PFSK-1 (cell line): ENCODE results near the gene PLXDC2.

ENCODE experiments used
- POLR2AphosphoS5 ChIP-seq: IDR thresholded peaks from 2 replicates; pipeline ENCODE4 v1.6.1; 2012; ENCODE audit warnings: low read depth, mild to moderate bottlenecking, control low read depth, low read length, moderate library complexity
- SIN3A ChIP-seq: IDR thresholded peaks from 2 replicates; pipeline ENCODE4 v1.6.1; 2012; ENCODE audit warnings: mild to moderate bottlenecking, low read length, moderate library complexity, borderline replicate concordance; ENCODE audit not compliant: insufficient read depth
- TAF1 ChIP-seq: IDR thresholded peaks from 2 replicates; pipeline ENCODE4 v1.6.1; 2012; ENCODE audit warnings: low read length, control low read depth, borderline replicate concordance; ENCODE audit not compliant: insufficient read depth

DNA sequence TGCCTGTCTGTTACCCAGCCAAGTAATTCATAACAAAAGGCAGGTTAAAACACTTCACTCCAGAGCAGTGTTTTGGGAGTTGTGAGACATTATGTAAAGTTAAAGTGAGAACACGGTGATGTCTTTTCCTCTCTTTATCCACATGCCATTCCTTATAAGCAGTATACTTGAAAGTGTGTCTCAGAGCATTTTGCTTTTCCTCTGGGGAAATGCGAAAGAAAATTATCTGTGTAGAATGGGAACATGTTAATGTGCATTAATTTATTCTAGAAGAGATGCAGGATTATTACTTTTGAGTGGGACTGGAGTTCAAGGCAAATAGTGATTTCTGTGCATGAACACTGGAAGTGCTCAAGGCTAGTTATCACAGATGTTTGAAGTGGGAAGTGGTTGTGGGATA is 170.4 kb downstream of the PLXDC2 start:
- TF ChIP-seq POLR2AphosphoS5 (no peak), TAF1 (no peak), SIN3A (no peak)
